HuH-7.5 (cell line): ENCODE measurements around the gene CEP295NL.
"Not testable (repeated sequence)": the region's sequence is repeated elsewhere in the genome, so short reads cannot be mapped to it uniquely, and the experiment has no call there.

Experiments
- DNase-seq: peaks from one replicate; pipeline ENCODE4 v3.0.0; 2011; ENCODE audit warnings: low spot score

Gene CEP295NL

GRCh38 chr17:78905116-78905515 is 2.1 kb upstream of the CEP295NL start:
- DNase-seq = no peak

GRCh38 chr17:78904371-78904770 is 1.4 kb upstream of the CEP295NL start:
- DNase-seq = no peak

- DNase-seq = not testable (repeated sequence)
Observed at GRCh38 chr17:78902231-78902630, 770 bp downstream of the CEP295NL start.

- DNase-seq = no peak
Observed at GRCh38 chr17:78901806-78902205, 1.2 kb downstream of the CEP295NL start.

GRCh38 chr17:78900816-78901215 is 2.2 kb downstream of the CEP295NL start:
- no peak for DNase-seq

- DNase-seq = no peak
Observed at GRCh38 chr17:78899361-78900260, 3.4 kb downstream of the CEP295NL start.

- no peak for DNase-seq
Observed at GRCh38 chr17:78898947-78899346, 4.1 kb downstream of the CEP295NL start.

GRCh38 chr17:78898075-78898836 is 4.7 kb downstream of the CEP295NL start:
- no peak for DNase-seq

- no peak for DNase-seq
Observed at GRCh38 chr17:78897664-78898047, 5.3 kb downstream of the CEP295NL start.

- no peak for DNase-seq
Observed at GRCh38 chr17:78896834-78897663, 6.0 kb downstream of the CEP295NL start.

- no peak for DNase-seq
Observed at GRCh38 chr17:78896091-78896833, 6.7 kb downstream of the CEP295NL start.

GRCh38 chr17:78895322-78895721 is 7.7 kb downstream of the CEP295NL start:
- no peak for DNase-seq

GRCh38 chr17:78893684-78894083 is 9.3 kb downstream of the CEP295NL start:
- no peak for DNase-seq

- DNase-seq = no peak
Observed at GRCh38 chr17:78892936-78893379, 10.0 kb downstream of the CEP295NL start.

GRCh38 chr17:78892520-78892919 is 10.5 kb downstream of the CEP295NL start:
- no peak for DNase-seq

GRCh38 chr17:78892062-78892456 is 10.9 kb downstream of the CEP295NL start:
- DNase-seq = no peak

GRCh38 chr17:78891406-78892061 is 11.5 kb downstream of the CEP295NL start:
- DNase-seq = no peak

- no peak for DNase-seq
Observed at GRCh38 chr17:78890498-78890897, 12.5 kb downstream of the CEP295NL start.

- not testable (repeated sequence) for DNase-seq
Observed at GRCh38 chr17:78890096-78890495, 12.9 kb downstream of the CEP295NL start.

- no peak for DNase-seq
Observed at GRCh38 chr17:78889531-78889930, 13.5 kb downstream of the CEP295NL start.

- no peak for DNase-seq
Observed at GRCh38 chr17:78888941-78889518, 14.0 kb downstream of the CEP295NL start.
